HG03060 (cell line): ENCODE results near the gene CR1.
"Not testable (repeated sequence)": the region's sequence is repeated elsewhere in the genome, so short reads cannot be mapped to it uniquely, and the experiment has no call there.

Experiments used
- ATAC-seq: cut with Tn5 transposase; IDR thresholded peaks from one replicate; pipeline ENCODE4 v1.9.1; 2021; ENCODE audit warnings: low read depth, moderate number of reproducible peaks; ENCODE audit not compliant: unreplicated experiment

Gene CR1

GRCh38 chr1:207638487-207639145 is 142.7 kb downstream of the CR1 start:
- ATAC-seq: not testable (repeated sequence)

- not testable (repeated sequence) for ATAC-seq
These were observed 143.4 kb downstream of the CR1 start for GRCh38 chr1:207639362-207639761.

DNA sequence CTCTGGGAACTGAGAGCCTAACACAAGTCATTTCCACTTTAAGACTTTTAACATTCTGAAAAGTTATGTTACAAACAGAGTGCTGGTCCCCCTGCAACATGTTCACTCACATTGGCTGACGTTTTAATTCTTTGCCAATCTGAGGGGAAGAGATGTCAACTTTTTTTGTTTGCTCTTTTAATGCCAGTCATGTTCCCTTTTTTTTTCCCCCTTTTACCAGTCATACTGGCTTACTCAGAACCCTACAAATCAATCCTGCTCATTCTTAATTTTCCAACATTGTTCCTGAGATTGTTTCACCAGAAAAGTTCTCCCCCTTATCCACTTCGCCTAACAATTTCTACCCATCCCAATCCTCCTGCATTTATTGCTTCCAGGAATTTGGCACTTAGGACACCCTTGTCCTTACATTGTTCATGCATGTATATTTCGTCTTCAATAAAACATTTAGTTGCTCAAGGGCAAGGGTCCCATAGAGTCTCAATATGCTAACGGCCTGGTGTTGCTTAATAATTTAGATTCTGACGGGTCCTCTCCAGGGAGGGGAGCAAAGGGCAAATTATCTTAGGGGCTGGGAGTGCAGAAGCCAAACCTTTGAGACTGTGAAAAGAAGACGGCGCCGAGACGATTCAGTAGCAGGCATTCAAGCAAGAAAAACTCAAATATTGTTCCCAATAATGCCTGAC is 148.4 kb downstream of the CR1 start:
- ATAC-seq: no peak

GRCh38 chr1:207644852-207645634 is 149.1 kb downstream of the CR1 start, which contains the start of gene CR1L:
Gene CR1L, plus strand, starts transcription at chr1:207645133. Its CDS starts 101 bp downstream, at chr1:207645234.
- no peak for ATAC-seq

- ATAC-seq: no peak
These were observed 149.7 kb downstream of the CR1 start for GRCh38 chr1:207645635-207646081.

GRCh38 chr1:207646171-207646570 is 150.2 kb downstream of the CR1 start:
- ATAC-seq: no peak

DNA sequence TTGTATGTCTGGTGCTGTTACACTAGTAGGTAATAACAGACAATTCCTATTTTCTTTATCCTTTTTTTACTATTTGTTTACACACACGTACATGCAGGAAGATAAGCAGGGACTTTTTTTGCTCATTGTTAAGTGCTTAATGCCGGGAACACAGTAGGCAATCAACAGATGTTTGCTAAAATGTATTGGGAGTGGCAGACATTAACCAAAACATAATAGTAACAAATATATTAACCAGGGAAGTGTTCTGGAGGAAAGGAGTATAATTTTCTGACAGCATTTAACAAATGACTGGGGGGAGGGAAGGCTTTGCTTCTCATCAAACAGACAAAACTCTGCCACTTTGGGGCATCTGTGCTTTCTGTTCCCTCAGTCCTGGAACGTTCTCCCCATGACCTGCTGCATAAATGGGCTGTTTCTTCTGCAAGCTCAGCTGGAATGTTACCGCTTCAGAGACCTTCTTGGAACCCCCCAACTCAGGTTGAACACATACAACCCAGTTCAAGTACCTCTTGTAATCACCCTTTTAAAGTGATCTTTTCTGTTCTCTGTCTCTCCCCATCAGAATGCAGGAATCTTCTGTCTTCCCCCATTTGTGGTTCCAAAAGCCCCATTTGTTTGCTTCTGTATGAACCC is 151.1 kb downstream of the CR1 start:
- ATAC-seq: no peak

DNA sequence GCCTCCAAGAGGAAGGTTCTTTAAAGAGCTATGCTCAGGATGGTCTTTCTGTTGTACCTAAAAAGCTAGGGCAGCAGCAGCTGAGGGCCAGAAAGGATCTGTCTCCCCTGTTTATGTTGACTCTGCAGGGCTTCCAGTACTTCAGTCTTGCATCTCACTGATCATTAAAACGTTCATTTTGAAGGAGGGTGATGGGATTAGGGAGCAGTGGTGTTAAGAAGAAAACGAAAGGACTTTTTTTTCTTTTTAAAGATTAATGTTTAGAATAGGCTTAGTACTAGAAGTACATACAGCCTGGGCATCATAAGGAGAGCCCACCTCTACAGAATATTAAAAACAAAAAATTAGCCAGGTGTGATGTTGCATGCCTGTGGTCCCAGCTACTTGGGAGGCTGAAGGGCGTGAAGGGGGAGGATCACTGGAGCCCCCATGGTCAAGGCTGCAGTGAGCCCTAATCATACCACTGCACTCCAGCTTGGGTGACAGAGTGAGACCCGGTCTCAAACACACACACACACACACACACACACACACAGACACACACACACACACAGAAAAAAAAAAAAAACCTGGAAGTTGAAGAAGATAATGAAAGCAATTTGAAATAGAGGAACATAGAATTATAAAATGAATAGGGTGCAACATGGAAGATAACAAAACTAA is 151.8 kb downstream of the CR1 start:
- no peak for ATAC-seq

GRCh38 chr1:207648334-207649209 is 152.6 kb downstream of the CR1 start:
- no peak for ATAC-seq

DNA sequence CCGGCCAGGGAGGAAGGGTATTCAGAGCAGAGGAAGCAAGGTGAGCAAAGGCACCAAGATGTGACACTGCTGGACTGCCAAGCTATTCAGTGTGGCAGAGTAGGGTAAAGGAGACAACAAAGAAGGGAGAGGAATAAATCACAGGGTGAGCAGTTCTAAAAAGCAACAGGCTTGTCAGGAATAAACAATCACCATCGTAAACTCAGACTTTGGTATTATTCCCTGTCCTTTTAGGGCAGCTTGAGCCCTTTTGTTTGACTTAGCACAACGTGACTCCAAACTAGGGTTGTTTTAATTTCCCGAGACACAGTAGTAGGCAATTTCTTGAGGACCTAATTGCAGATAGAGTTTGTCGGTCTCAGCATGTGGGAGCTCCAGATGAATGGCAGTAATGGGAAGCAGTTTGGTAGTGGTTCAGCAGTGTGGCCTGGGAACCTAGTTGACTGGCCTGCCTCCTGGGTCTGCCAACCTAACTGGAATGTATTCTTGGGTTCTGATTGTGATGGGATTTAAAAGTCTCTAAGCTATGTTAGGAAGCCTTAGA is 153.3 kb downstream of the CR1 start:
- no peak for ATAC-seq

- ATAC-seq: no peak
These were observed 154.1 kb downstream of the CR1 start for GRCh38 chr1:207649865-207650580.

GRCh38 chr1:207651583-207651982 is 155.6 kb downstream of the CR1 start:
- no peak for ATAC-seq

DNA sequence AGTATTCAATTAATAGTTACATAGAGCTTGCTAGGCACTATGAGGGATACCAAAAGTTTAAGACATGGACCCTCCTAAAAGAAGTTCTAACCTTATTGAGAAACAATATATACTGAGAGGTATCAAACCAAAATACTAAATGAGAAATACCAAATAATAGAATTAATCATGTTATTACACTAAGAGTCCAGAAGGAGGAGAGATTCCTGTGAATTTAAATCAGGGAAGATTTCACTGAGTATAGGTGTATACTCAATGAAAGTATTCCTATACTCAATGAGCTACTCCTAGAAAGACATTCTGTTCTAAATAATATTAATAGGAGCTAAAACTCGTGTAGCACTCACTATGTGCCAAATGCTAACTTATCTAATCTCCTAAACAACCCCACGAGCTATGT is 158.4 kb downstream of the CR1 start:
- ATAC-seq: no peak

- no peak for ATAC-seq
These were observed 162.5 kb downstream of the CR1 start for GRCh38 chr1:207658408-207658807.

- ATAC-seq: no peak
These were observed 163.0 kb downstream of the CR1 start for GRCh38 chr1:207658904-207659485.

DNA sequence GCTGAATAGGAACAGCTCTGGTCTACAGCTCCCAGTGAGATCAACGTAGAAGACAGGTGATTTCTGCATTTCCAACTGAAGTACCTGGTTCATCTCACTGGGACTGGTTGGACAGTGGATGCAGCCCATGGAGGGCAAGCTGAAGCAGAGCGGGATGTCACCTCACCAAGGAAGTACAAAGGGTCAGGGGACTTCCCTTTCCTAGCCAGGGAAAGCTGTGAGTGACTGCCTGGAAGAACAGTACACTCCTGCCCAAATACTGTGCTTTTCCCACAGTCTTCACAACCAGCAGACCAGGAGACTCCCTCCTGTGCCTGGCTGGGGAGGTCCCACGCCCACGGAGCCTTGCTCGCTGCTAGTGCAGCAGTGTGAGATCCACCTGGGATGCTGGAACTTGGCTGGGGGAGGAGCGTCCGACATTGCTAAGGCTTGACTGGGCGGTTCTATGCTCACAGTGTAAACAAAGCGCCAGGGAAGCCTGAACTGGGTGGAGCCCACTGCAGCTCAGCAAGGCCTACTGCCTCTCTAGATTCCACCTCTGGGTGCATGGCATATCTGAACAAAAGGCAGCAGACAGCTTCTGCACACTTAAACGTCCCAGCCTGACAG is 163.7 kb downstream of the CR1 start:
- ATAC-seq: no peak

- ATAC-seq: not testable (repeated sequence)
These were observed 165.5 kb downstream of the CR1 start for GRCh38 chr1:207661420-207661819.

DNA sequence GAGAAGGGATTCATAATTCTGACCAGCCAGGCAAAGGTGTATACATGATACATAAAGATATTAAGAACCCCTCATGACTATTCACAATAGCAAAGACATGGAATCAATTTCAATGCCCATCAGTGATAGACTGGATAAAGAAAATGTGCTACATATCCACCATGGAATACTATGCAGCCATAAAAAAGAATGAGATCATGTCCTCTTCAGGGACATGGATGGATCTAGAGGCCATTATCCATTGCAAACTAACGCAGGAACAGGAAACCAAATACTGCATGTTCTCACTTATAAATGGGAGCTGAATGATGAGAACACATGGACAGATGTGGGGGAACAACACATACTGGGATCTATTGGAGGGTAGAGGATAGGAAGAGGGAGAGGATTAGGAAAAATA is 170.4 kb downstream of the CR1 start:
- no peak for ATAC-seq
